Amniotic stem cell (primary cell): Measurements from ENCODE around the gene PLPP6.
"Not testable (repeated sequence)": the region's sequence is repeated elsewhere in the genome, so short reads cannot be mapped to it uniquely, and the experiment has no call there.

Experiments used
- DNase-seq: peaks from one replicate; lab custom pipeline; 2025; lab: John Stamatoyannopoulos, UW

Gene PLPP6

DNA sequence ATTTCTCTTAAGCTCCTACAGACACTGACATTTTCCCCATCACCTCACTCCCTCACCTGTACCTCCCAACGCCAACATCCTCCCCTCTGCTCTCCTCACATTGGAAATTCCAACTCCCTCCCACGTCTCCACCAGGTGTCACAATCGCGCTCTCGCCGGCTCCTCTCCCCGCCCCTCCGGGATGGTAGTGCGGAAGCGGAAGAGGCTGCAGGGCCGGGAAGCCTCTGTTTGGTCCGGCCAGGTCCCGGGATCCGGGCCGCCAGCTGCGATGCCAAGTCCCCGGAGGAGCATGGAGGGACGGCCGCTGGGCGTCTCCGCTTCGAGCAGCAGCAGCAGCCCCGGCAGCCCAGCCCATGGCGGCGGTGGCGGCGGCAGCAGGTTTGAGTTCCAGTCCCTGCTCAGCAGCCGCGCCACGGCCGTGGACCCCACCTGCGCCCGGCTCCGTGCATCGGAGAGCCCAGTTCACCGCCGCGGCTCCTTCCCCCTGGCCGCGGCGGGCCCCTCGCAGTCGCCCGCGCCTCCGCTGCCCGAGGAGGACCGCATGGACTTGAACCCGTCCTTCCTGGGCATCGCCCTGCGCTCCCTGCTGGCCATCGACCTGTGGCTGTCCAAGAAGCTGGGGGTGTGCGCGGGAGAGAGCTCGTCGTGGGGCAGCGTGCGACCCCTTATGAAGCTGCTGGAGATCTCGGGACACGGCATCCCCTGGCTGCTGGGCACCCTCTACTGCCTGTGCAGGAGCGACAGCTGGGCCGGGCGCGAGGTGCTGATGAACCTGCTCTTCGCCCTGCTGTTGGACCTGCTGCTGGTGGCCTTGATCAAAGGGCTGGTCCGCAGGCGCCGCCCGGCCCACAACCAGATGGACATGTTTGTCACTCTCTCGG is at the start of gene PLPP6:
Gene PLPP6, plus strand, starts transcription at position 187 of the 881 bp plus-strand sequence. Its CDS starts 82 bp downstream, at position 269.
- no peak for DNase-seq

DNA sequence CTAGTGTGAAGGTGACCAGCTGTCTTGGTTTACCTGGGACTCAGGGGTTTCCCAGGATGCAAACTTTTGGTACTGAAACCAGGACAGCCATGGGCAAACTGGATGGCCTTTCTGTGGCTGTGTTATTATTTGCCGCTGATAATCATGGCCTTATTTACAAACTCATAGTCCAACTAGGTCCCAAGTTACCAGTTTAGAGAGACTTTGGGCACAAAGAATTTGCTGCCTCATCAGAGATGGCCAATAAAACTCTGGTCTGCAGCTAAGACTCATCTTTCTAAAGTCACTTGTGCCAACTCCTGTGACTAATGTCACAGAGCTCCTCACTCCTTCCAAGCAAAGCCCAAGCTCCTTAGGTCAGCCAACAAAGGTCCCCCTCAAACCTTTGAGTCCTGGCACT is 47.5 kb upstream of the PLPP6 start:
- no peak for DNase-seq

DNA sequence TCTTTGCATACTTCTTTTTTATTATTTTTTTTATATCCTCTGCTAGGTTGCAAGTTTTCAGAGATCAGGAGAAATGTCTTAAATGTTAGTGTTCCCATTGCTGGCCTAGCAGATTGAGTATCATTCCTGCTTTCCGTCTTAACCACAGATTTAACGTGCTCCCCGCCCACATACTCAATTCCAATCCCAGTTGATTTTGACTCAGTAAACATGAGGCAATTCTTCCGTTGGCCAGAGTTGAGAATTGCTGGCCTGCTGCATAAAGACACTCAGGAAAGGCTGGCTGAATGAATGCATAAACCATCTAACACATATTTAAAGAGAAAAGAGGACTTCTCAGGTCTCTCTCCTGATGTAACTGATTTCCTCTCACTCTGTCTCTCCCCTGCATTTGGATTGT is 46.8 kb upstream of the PLPP6 start:
- DNase-seq: peak; percentile 18

DNA sequence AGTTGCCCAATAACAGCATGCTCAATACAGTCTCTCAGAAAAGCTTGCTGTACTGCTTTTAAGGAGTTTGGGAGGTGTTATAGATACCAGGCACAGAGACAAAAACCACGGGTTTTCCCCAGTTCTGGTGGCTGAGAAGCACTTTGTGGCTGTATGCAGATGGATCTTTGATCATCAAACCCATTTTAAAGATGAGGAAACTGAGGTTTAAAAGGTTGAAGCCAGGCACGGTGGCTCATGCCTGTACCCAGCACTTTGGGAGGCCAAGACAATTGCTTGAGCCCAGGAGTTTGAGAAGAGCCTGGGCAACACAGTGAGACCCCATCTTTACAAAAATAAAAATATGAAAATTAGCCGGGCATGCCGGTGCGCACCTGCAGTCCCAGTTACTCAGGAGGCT is 46.3 kb upstream of the PLPP6 start:
- no peak for DNase-seq

DNA sequence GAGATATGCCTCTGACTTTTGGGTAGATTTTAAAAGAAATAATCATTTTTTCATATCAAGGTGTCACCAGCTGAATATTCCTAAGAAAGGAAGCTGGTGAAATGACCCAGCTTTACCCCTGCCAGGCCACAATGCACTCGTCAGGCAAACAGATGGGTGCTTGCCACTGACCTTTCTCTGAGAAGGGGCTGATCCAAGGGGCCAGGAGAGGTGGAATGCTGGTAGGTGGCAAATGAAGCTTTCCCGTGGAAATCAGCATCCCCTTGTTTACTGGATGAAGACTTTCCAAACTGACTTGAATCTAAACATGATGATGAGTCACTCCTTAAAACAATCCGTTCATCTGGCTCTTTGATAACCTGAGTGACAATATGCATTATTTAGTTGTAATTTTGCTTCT is 44.3 kb upstream of the PLPP6 start:
- DNase-seq: no peak

DNA sequence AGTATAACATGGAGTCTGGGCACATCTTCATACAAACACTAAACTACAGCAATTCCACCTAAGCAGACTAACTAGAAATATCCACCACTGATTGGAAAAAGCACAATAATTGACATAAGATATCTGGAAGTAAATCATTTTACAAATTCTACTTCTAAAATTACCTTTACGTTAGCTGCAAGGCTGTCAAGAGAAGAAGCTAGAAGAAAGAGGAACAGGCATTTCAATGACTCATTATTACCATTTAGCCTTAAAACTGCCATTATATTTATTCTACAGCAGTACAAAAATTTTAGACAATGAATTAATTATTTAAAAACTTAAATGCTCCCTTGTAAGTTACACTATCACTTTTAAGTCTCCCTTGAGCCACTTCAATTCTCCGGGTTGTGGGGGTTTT is 43.4 kb upstream of the PLPP6 start:
- no peak for DNase-seq

DNA sequence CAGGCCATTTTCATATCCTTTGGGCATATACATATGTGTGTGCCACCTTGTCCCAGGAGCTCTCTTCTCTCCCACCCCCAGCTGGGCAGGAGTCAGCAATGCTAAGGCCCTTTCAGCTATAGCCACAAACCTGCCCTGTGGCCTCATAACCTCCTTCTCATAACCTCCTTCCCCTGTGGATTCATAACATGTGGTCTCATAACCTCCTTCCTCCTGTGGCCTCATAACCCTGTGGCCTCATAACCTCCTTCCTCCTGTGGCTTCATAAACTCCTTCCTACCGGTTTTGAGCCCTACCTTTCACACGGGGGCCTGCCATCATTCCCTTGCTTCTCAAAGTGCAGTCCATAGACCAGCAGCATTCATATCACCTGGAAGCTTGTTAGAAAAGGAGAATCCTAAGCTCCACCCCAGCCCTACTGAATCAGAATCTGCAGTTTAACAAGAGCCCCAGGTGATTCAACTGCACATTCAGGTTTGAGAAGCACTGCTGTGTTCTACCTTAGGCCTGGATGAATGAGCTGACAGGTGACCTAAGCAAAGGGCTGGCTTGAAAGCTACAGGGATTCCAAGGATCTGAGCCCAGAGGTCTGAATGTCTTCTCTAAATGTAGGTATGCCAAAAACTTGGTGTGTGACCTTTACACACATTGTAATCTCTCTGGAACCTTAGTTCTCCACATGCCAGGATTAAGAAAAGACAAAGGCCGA is 41.9 kb upstream of the PLPP6 start:
- no peak for DNase-seq

DNA sequence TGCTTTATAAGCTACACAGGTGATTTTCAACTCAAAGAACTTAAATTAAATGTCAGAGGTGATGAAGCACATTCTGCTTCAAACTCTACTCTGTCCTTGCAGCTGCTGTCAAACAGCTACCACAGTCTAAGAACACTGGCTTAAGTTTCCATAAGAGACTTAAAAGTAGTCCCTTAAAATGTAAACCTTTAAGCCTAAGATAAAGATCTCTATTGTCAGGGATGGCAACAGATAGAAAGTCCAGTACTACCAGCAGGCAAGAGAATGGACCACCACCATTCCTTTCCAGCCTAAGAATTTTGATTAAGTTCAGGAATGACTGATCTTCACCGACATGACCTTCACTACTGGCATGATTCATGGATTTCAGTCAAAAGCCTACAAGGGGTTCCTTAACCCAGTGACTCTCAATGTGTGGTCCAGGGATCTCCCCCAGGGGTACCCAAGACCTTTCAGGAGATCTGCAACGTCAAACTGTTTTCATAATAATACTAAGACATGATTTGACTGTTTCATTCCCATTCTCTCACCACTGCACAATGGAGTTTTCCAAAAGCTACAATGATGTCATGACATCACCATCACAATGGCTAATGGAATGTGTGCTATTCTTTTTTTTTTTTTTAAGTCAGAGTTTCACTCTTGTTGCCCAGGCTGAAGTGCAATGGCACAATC is 41.1 kb upstream of the PLPP6 start:
- DNase-seq: no peak

DNA sequence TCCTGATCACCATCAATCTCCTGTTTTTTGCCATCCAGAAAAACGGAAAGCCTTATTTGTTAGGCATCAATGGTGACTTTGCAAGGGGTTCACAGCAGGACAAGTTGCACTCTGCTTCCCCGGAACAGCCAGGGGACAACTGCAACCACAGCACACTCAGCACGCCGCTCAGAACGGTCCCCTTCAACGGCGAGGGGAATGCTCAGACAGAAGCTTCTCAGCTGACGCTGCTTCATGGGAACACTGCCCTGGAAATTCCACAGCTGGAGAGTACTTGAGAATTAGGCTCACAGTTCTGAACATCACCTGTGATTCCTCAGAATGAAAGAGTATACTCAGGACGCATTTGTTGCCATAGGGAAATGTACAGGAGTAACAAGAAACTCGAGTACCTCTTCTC is 40.1 kb upstream of the PLPP6 start:
- DNase-seq: no peak

DNA sequence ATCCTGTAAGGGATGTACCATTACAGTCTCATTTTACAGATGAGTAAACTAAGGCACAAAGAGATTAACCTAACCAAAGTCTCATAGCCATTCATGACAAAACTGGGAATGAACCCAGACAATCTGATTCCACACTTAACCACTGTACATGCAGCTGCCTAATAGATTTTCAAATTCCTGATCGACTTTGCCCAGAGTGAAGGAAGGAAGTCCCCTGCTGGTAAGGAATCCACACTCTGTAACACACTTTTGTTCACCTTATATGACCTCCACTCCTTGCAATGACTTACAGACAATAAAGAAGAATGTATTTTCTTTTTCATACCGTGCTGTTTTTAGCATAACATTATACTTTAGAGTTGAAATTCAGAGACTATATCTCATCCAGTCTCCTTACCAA is 31.3 kb upstream of the PLPP6 start:
- no peak for DNase-seq

DNA sequence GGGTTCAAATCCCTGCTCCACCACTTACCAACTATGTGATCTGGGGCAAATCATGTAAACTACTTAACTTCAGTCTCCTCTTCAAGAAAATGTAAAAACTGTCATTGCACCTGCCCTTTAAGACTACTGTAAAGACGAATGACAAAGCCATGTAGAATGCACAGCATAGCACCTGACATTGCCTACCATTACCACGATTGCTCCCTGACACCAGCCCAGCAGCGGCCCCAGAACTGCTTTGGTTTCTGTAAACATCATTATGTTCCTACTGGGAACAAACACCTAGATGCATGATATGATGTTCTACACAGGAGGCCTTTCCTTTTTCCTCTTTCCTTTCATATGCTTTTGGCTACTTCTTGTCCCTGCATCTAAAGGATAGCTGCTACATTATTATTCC is 23.1 kb upstream of the PLPP6 start:
- DNase-seq: no peak

DNA sequence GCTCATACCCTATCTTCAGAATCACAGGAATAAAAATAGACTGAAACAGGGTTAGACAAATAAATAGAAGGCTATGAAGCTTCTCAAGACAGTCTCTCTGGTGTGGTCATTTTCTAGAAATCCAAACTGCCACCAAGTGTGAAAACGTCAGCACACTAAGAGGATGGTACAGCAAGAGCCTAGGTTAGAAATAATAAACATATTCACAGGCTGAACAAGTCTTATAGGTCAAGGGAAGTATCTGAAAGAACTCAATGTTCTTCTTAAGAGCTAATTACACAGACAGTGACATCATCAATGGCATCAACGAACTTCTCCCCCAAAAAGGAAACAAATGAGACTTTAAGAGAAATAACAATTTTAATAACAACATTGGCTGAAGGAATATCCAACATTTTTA is 22.7 kb upstream of the PLPP6 start:
- DNase-seq: no peak

DNA sequence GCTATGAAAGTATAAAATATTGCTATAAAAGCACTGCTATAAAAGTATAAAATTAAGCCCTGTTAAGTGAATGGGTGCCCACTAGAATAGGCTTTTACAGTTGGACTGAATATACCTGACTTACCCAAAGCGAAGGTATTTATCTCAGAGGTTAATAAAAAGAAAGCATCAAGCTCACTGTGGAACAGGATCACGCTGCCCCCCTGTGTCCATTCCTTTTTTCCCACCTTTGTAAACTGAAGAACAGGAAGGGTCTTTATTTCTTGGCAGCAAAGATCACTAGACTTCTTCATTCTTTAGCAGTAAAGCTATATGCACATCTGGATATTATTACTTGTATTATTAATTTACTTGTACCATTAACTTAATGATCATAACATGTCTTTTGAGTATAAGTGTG is 22.1 kb upstream of the PLPP6 start:
- DNase-seq: no peak

DNA sequence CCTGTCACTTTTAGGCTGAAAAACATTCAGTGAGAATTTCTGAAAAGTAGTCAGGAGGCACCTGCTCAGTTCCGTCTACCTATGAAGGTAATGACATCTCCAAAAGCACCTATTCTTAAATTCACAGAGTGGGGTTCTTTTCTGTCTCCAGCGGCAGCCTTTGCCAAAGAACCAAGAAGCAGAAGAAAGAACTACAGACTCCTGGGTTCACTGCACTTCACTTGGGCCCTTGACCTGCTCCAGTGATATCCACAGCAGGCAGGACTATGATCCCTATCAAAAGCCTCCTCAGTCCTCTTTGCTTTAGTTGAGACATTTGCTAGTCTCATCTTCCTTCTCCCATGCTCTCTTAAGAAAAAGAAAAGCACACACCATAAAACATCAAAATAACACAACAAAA is 19.7 kb upstream of the PLPP6 start:
- no peak for DNase-seq

DNA sequence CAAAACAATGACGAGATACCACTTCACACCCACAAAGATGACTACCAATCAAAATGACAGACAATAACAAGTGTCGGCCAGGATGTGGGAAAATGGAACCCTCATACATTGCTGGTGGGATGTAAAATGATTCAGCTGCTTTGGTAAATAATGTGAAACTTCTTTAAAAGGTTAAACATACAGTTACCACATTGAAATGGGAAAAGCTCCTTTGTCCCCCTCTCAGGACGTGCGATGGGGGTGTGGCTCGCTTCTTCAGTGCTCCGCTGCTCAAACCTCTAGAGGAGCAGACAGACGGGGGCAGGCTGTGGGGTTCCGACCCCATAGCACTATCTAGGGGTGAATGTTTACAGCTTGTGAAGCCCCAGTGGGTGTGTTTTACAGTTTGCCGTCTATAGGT is 8.0 kb upstream of the PLPP6 start:
- no peak for DNase-seq

DNA sequence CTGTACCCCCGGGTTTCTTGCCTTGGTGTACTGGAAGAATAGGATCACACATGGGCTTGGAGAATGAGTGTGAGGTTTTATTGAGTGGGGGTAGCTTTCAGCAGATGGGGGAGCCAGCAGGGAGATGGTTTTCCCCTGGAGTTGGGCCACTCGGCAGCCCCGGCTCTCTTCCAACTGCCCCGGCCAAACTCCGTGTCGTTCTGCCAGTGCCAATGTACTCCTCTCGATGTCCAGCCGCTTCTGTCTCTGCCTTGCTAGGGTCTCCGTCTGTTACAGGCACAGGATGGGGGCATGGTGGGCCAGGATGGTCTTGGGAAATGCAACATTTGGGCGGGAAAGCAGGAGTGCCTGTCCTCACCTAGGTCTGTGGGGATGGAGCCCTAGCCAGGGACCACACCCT is 7.6 kb upstream of the PLPP6 start:
- DNase-seq: no peak

DNA sequence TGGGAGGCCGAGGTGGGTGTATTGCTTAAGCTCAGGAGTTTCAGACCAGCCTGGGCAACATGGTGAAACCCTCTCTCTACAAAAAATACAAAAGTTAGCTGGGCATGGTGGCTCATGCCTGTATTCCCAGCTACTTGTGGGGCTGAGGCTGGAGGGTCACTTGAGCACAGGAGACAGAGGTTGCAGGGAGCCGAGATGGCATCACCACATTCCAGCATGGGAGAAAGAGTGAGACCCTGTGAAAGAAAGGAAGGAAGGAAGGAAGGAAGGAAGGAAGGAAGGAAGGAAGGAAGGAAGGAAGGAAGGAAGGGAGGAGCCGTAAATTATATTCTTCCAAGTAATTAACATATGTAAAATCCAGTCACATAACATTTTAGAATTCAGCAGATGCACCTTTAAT is 5.9 kb upstream of the PLPP6 start:
- DNase-seq: not testable (repeated sequence)

DNA sequence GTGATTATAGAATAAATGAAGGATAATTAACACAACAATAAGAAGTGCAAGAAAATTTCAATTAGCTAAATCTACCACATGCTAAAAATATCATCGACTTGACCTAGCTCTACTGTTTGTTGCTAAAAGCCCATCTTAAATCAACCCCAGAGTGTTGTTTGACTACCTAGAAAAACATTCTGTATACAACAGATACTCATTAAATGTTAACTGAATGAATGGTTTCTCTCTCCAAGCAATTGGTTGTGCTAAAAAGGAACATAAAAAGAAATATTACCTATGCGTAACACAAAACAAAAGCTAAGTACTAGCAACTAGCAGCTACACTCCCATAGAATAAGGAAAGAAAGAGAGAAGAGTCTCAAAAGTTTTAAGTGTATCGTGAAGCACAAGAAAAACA is 5.5 kb upstream of the PLPP6 start:
- no peak for DNase-seq

DNA sequence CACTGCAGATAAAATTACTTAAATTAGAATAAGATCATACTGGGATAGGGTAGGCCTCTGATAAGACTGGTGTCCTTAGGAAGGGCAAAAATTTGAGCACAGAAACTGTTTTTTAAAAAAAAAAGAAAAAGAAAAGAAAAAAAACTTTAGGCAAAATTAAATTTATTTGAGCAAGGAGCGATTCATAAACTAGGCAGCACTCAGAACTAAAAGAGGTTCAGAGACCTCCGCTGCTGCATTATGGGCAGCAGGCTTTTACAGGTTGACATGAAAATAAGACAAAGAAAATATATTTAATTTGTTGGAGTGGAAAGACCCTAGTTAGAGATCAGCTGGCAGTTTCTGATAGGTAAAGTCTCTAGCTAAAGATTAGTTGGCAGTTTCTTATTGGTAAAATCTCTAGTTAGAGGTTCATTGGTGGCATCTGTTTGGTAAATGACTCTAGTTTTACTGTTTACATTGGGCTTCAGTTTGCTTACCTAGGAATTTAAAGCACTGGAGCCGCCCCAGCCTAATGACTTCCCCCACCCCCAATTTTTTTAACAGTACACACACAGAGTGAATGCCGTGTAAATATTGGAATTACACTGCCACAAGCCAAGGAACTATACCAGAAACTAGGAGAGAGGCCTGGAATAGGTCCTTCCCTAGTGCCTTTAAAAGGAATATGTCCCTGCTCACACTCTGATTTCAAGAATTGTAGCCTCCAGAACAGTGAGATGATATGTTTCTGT is 4.5 kb upstream of the PLPP6 start:
- DNase-seq: no peak

DNA sequence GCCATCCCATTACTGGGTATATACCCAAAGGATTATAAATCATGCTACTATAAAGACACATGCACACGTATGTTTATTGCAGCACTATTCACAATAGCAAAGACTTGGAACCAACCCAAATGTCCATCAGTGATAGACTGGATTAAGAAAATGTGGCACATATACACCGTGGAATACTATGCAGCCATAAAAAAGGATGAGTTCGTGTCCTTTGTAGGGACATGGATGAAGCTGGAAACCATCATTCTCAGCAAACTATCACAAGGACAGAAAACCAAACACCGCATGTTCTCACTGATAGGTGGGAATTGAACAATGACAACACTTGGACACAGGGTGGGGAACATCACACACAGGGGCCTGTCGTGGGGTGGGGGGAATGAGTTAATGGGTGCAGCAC is 1.4 kb upstream of the PLPP6 start:
- not testable (repeated sequence) for DNase-seq

DNA sequence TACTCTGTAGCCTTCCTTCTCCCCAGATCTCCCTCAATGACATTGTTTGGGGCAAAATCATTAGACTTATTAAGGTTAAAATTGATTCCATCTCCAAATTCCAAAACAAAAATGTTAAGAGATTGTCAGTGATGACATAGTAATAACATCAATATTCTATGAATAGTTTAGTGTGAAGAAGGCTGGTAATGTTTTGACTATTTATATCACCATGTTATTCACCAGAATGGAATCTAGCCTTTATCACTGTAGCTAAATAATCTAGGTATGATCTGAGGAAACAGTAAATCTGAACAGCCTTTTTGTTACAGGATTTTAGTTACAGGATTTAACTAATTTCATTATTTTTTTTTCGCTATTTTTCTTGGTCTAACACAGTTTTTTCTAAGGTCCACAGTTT is 929 bp upstream of the PLPP6 start:
- DNase-seq: no peak

DNA sequence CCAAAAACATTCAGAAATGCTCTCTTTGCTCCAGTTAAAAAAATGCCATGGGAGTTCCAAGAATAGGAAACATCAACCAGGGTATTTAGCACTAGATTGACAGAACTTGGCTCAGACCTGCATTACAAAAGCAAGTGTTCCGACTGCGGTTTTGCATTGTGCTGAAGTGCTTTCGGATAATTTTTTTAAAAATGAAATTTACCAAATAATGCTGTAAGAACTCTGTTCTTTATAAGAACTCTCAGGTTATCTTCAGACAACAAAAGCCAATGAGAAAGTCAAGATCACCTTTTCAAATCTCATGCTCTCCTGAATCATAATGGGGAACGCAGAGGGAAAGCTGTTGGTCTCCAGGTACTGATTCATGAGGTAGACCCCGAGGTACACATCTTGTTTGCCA is 483 bp upstream of the PLPP6 start:
- DNase-seq: no peak
